WERI-Rb-1 (cell line): ENCODE results near the gene USP7.
A peak's percentile ranks its signal among the peaks of the same experiment; 100 is the strongest.

Experiments
- DNase-seq: peaks from one replicate; pipeline ENCODE4 v3.0.0-alpha.2; 2020
- H3K27ac ChIP-seq: fragments of 250-450 bp; sonication (Bioruptor Pico); 2 replicates; pipeline ENCODE4 v1.5.1; 2020; ENCODE audit warnings: mild to moderate bottlenecking, moderate library complexity
- H3K27me3 ChIP-seq: fragments of 250-450 bp; sonication (Bioruptor Pico); 2 replicates; pipeline ENCODE4 v1.5.1; 2021; ENCODE audit warnings: mild to moderate bottlenecking, low read depth, moderate library complexity; ENCODE audit not compliant: insufficient read depth, severe bottlenecking
- H3K36me3 ChIP-seq: fragments of 250-450 bp; sonication (Bioruptor Pico); 2 replicates; pipeline ENCODE4 v1.5.1; 2020; ENCODE audit warnings: mild to moderate bottlenecking, moderate library complexity
- H3K4me3 ChIP-seq: 2 replicates; pipeline ENCODE4 v1.5.1; 2011; ENCODE audit warnings: low read depth, mild to moderate bottlenecking, control low read depth, low read length
- H3K9me3 ChIP-seq: fragments of 250-450 bp; sonication (Bioruptor Pico); 2 replicates; pipeline ENCODE4 v1.5.1; 2021; ENCODE audit warnings: mild to moderate bottlenecking, moderate library complexity; ENCODE audit not compliant: severe bottlenecking
- CTCF ChIP-seq: IDR thresholded peaks from 2 replicates; pipeline ENCODE4 v1.5.1; 2011; ENCODE audit warnings: low read depth, mild to moderate bottlenecking, control low read depth, inconsistent platforms, low read length

Gene USP7

GRCh38 chr16:8867932-8868415 is 95.7 kb downstream of the USP7 start:
- Histone ChIP-seq H3K27ac (peak overlapping the region; percentile 99), H3K36me3 (peaks cover 47% of the 10 kb centered on the region), H3K4me3 (peak overlapping the region; percentile 91), H3K9me3 (no peaks in the 10 kb centered on the region), H3K27me3 (no peaks in the 10 kb centered on the region)
- no peak for DNase-seq
- no peak for TF ChIP-seq CTCF

- Histone ChIP-seq H3K27ac (peak overlapping the region; percentile 99), H3K9me3 (no peaks in the 10 kb centered on the region), H3K36me3 (peaks cover 51% of the 10 kb centered on the region), H3K27me3 (no peaks in the 10 kb centered on the region), H3K4me3 (peak overlapping the region; percentile 91)
- no peak for TF ChIP-seq CTCF
- no peak for DNase-seq
Measured at GRCh38 chr16:8867216-8867931, 96.3 kb downstream of the USP7 start.

- H3K27ac ChIP-seq: no peak overlapping the region; the same call in 1 of the 2 replicates
Measured at GRCh38 chr16:8866884-8867215, 96.9 kb downstream of the USP7 start.

GRCh38 chr16:8866118-8866883 is 97.4 kb downstream of the USP7 start:
- no peaks in the 10 kb centered on the region for H3K27me3 ChIP-seq
- H3K9me3 ChIP-seq: no peaks in the 10 kb centered on the region
- peaks cover 55% of the 10 kb centered on the region for H3K36me3 ChIP-seq
- H3K27ac ChIP-seq: no peak overlapping the region
- no peak overlapping the region for H3K4me3 ChIP-seq
- no peak for DNase-seq
- TF ChIP-seq CTCF: no peak

More at GRCh38 chr16:8866884-8867215, 96.9 kb downstream of the USP7 start:
- no peaks in the 10 kb centered on the region for H3K27me3 ChIP-seq
- H3K36me3 ChIP-seq: peaks cover 55% of the 10 kb centered on the region
- no peak overlapping the region for H3K4me3 ChIP-seq
- no peak for DNase-seq
- no peak for TF ChIP-seq CTCF
- H3K9me3 ChIP-seq: no peaks in the 10 kb centered on the region

GRCh38 chr16:8865145-8865882 is 98.4 kb downstream of the USP7 start:
- H3K27ac ChIP-seq: no peak overlapping the region
- no peaks in the 10 kb centered on the region for H3K9me3 ChIP-seq
- H3K27me3 ChIP-seq: no peaks in the 10 kb centered on the region
- DNase-seq: no peak
- H3K4me3 ChIP-seq: no peak overlapping the region
- no peak for TF ChIP-seq CTCF
- H3K36me3 ChIP-seq: peaks cover 55% of the 10 kb centered on the region
